ENCODE measurements around the gene STXBP6.

DNA sequence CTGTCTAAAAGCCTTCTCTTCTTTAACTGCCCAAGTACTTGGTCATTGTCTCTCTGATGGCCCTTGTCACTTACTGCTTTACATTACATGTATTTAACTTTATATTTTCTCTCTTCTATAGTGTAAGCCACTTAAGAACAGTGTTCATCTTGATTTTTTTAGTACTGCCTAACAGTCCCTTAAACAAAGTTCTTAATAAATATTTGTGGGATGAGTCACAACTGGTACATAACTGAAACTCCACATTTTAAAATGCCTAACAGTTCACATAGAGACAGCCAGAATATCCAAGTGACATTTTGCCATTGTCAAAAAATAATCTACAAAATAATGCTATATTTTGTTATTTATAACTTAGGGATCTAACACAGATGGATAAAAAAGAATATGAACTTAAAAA lies 146.6 kb downstream of the STXBP6 start:
- TF ChIP-seq TOX (CRISPR knock-in tag; IDR thresholded peaks at IDR 0.05; ENCODE audit: borderline replicate concordance) (no peak), PPARA (CRISPR knock-in tag; IDR thresholded peaks at IDR 0.05; ENCODE audit: borderline replicate concordance) (no peak), ZNF565 (CRISPR knock-in tag; conservative IDR thresholded peaks at IDR 0.05; ENCODE audit: low read depth) (no peak), ZC3H10 (CRISPR knock-in tag; IDR thresholded peaks at IDR 0.05) (no peak), ZFP30 (CRISPR knock-in tag; IDR thresholded peaks at IDR 0.05) (no peak), GLIS3 (CRISPR knock-in tag; IDR thresholded peaks at IDR 0.05) (no peak)
- TF ChIP-seq, protein P1, sequence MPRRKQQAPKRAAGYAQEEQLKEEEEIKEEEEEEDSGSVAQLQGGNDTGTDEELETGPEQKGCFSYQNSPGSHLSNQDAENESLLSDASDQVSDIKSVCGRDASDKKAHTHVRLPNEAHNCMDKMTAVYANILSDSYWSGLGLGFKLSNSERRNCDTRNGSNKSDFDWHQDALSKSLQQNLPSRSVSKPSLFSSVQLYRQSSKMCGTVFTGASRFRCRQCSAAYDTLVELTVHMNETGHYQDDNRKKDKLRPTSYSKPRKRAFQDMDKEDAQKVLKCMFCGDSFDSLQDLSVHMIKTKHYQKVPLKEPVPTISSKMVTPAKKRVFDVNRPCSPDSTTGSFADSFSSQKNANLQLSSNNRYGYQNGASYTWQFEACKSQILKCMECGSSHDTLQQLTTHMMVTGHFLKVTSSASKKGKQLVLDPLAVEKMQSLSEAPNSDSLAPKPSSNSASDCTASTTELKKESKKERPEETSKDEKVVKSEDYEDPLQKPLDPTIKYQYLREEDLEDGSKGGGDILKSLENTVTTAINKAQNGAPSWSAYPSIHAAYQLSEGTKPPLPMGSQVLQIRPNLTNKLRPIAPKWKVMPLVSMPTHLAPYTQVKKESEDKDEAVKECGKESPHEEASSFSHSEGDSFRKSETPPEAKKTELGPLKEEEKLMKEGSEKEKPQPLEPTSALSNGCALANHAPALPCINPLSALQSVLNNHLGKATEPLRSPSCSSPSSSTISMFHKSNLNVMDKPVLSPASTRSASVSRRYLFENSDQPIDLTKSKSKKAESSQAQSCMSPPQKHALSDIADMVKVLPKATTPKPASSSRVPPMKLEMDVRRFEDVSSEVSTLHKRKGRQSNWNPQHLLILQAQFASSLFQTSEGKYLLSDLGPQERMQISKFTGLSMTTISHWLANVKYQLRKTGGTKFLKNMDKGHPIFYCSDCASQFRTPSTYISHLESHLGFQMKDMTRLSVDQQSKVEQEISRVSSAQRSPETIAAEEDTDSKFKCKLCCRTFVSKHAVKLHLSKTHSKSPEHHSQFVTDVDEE (CRISPR knock-in tag; IDR thresholded peaks at IDR 0.05) = no peak
